PC-9 (cell line): Measurements from ENCODE around the gene POTEE. TPM values are rescaled to one million over a fixed set of nuclear protein-coding genes. Genes with fewer than 3 reads are reported as not detected.
"Not testable (repeated sequence)": the region's sequence is repeated elsewhere in the genome, so short reads cannot be mapped to it uniquely, and the experiment has no call there.

Experiments used
- Bru-seq: library from RNA; stranded (reverse); fragments of 400-500 nt; gene quantifications from one replicate; lab custom pipeline; 2021; lab: Mats Ljungman, UMichigan
- BruChase-seq, 2 experiments: library from RNA; stranded (reverse); fragments of 400-500 nt; gene quantifications; one replicate each; lab custom pipeline; 2021; lab: Mats Ljungman, UMichigan
- BruUV-seq: library from RNA; stranded (reverse); fragments of 400-500 nt; replicated peaks from 2 replicates; lab custom pipeline; 2021; lab: Mats Ljungman, UMichigan
- CTCF ChIA-PET: fragments of 300-600 bp; sonication (Branson Sonifier 250); formaldehyde crosslinking; loops from one replicate; lab custom pipeline; 2022; ENCODE audit warnings: antibody characterized with exemption; lab: Charles Lee
- POLR2A ChIA-PET: fragments of 300-600 bp; sonication (Branson Sonifier 250); formaldehyde crosslinking; loops from one replicate; lab custom pipeline; 2022; ENCODE audit warnings: antibody characterized with exemption; ENCODE audit not compliant: unreplicated experiment; lab: Charles Lee
- DNase-seq, 2 experiments: peaks; one replicate each; pipeline versions ENCODE4 v3.0.0 to v3.0.0-alpha.2; 2015 to 2022; ENCODE audit warnings: mixed read lengths in 1 of 2
- H2AFZ ChIP-seq: fragments of 200-600 bp; sonication (generic); 2 replicates; pipeline ENCODE4 v1.8.1; 2017; ENCODE audit warnings: antibody characterized with exemption
- H3F3A ChIP-seq: fragments of 200-600 bp; sonication (generic); 2 replicates; pipeline ENCODE4 v1.8.1; 2017; ENCODE audit warnings: antibody characterized with exemption, mild to moderate bottlenecking, low read depth; ENCODE audit not compliant: insufficient read depth
- H3K27ac ChIP-seq: fragments of 200-600 bp; sonication (generic); 2 replicates; pipeline ENCODE4 v1.6.1; 2016; ENCODE audit warnings: mixed run types
- H3K27me3 ChIP-seq: fragments of 200-600 bp; sonication (generic); 2 replicates; pipeline ENCODE4 v1.6.1; 2016; ENCODE audit warnings: low read depth, mixed run types; ENCODE audit not compliant: insufficient read depth
- H3K36me3 ChIP-seq: fragments of 200-600 bp; sonication (generic); 2 replicates; pipeline ENCODE4 v1.6.1; 2016; ENCODE audit warnings: low read depth, mixed run types
- H3K4me1 ChIP-seq: fragments of 200-600 bp; sonication (generic); replicated peaks from 2 replicates; pipeline ENCODE4 v1.6.1; 2016; ENCODE audit warnings: mixed run types; ENCODE audit not compliant: insufficient read depth
- H3K4me2 ChIP-seq: fragments of 200-600 bp; sonication (generic); 2 replicates; pipeline ENCODE4 v1.6.1; 2017; ENCODE audit warnings: mixed run types
- H3K4me3 ChIP-seq: fragments of 200-600 bp; sonication (generic); 2 replicates; pipeline ENCODE4 v1.6.1; 2016; ENCODE audit warnings: mixed run types
- H3K79me2 ChIP-seq: fragments of 200-600 bp; sonication (generic); 2 replicates; pipeline ENCODE4 v1.6.1; 2017; ENCODE audit warnings: low read depth, mixed run types
- H3K9me2 ChIP-seq: fragments of 200-600 bp; sonication (generic); 2 replicates; pipeline ENCODE4 v1.8.1; 2017; ENCODE audit warnings: mild to moderate bottlenecking; ENCODE audit not compliant: insufficient read depth
- H3K9me3 ChIP-seq: fragments of 200-600 bp; sonication (generic); 2 replicates; pipeline ENCODE4 v1.8.1; 2016; ENCODE audit warnings: low read depth; ENCODE audit not compliant: insufficient read depth
- H4K20me1 ChIP-seq: fragments of 200-600 bp; sonication (generic); 2 replicates; pipeline ENCODE4 v1.8.1; 2017; ENCODE audit not compliant: insufficient read depth
- CTCF ChIP-seq: fragments of 200-600 bp; sonication (generic); conservative IDR thresholded peaks from 2 replicates; pipeline ENCODE4 v1.6.1; 2017; ENCODE audit warnings: mixed run types, antibody characterized with exemption, mild to moderate bottlenecking, moderate library complexity
- EZH2 ChIP-seq: fragments of 200-600 bp; sonication (generic); IDR thresholded peaks from 2 replicates; pipeline ENCODE4 v1.8.0; 2017; ENCODE audit warnings: antibody characterized with exemption, low read depth
- intact Hi-C: fragments of 100-400 bp; cut with micrococcal nuclease; formaldehyde crosslinking; loops from one replicate; pipeline ENCODE4 v1.10.0; 2022; ENCODE audit not compliant: unreplicated experiment
- long read RNA-seq: library from polyadenylated mRNA; stranded (forward); transcript quantifications from one replicate; pipeline ENCODE4 v2.0.0, GENCODE V29; 2022
- total RNA-seq: library from RNA; stranded (reverse); gene quantifications from 2 replicates; pipeline ENCODE4 v1.2.3, GENCODE V29; 2021

The POTEE gene
- total RNA-seq (0.20 TPM in 1 of 2 replicates, not detected in the other), Bru-seq, nascent RNA (not detected), BruChase-seq, experiment 1, labeled RNA remaining after a 2-hour chase (not detected), BruChase-seq, experiment 2, labeled RNA remaining after a 6-hour chase (not detected)
- long read RNA-seq, result 0 reads

DNA sequence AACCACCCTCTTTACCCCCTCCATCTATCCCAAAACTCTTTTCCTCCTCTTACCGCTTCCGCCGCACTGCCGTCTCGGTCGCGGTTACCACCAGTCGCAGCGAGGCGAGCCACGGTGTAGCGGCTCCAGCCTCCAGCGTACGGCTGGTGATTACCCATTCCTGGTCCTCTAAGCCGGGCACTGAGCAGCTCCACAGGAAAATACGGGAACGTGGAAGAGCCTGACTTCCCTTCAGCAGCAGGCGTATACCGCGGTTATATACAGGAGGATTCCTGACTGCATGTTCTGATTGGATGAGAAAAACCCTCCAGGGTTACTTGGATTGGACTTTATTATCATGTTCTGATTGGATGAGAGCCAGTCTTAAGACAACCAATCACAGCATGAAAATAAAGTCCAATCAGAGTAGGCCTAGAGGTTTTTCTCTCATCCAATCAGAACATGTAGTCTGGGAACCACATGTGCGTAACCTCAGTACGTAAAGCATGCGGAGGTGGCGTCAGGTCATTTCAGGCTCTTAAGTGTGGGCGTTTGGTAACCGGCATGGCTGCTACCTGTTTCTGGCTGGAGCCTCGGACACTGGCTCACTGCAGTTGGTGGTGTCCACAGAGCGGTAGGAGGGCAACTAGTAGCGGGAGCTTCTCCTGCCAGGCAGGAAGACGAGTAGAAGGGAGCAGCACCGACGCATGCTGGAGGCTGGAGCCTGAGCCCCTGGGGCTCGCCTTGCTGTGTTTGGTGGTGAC, at the start of gene POTEE:
Gene POTEE (plus strand): TSS at position 507 of the 743 bp plus-strand sequence. CDS start 8,867 bp downstream, outside the sequence.
- H3K27me3 ChIP-seq, result peaks cover 13% of the 10 kb centered on the region; the same call in 1 of the 2 replicates
- H3K36me3 ChIP-seq, POLR2A ChIA-PET, H3K79me2 ChIP-seq, H4K20me1 ChIP-seq, H3K27ac ChIP-seq, intact Hi-C loops, CTCF ChIA-PET, H3K4me2 ChIP-seq, H3K4me3 ChIP-seq, BruUV-seq, H3F3A ChIP-seq, DNase-seq, H3K4me1 ChIP-seq, H3K9me3 ChIP-seq, H2AFZ ChIP-seq, H3K9me2 ChIP-seq: not testable (repeated sequence)

DNA sequence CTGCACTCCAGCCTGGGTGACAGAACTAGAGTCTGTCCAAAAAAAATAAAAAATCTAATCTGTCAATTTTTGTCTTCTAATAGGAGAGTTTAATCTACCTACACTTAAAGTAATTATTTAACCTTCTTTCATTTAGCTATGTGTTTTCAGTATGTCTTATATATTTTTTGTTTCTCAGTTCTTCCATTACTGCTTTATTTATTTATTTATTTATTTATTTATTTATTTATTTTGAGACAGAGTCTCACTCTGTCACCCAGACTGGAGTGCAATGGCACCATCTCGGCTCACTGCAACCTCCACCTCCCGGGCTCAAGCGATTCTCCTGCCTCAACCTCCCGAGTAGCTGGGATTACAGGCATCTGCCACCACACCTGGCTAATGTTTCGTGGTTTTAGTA, 43.8 kb upstream of the POTEE start:
- POLR2A ChIA-PET, H4K20me1 ChIP-seq, H3K4me1 ChIP-seq, BruUV-seq, DNase-seq, H3K4me3 ChIP-seq, H3K36me3 ChIP-seq, H3K9me2 ChIP-seq, H3F3A ChIP-seq, CTCF ChIA-PET, H3K9me3 ChIP-seq, H3K79me2 ChIP-seq, H3K27ac ChIP-seq, H2AFZ ChIP-seq, intact Hi-C loops, H3K4me2 ChIP-seq: not testable (repeated sequence)
- H3K27me3 ChIP-seq, result peaks cover 73% of the 10 kb centered on the region

DNA sequence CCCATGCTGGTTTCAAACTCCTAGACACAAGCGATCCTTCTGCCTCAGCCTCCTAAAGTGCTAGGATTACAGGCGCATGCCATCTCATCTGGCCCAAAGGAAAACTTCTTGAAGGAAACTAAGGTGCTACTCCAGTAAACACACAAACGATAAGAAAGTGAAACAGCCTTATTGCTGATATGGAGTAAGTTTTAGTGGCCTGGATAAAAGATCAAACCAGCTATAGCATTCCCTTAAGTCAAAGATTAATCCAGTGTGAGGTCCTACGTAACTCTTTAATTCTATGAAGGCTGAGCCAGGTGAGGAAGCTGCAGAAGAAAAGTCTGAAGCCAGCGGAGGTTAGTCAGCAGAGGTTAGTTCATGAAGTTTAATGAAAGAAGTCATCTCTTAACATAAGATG, 40.8 kb upstream of the POTEE start:
- Histone ChIP-seq H2AFZ (no peak overlapping the region), H3K4me1 (no peaks in the 10 kb centered on the region), H3K9me3 (0 out of 2 replicates have a peak, but pooled peaks cover 3% of the 10 kb centered on the region), H3K27me3 (peaks cover 76% of the 10 kb centered on the region), H3K79me2 (no peaks in the 10 kb centered on the region), H4K20me1 (no peaks in the 10 kb centered on the region), H3F3A (no peaks in the 10 kb centered on the region), H3K36me3 (no peaks in the 10 kb centered on the region), H3K27ac (no peak overlapping the region), H3K9me2 (no peaks in the 10 kb centered on the region), H3K4me2 (no peak overlapping the region), H3K4me3 (no peak overlapping the region)
- ChIA-PET POLR2A (no interaction called here), CTCF (interaction anchor here (0.6 kb wide), 1 partner anchor 385 kb away, joined by 3 read pairs; no protein-coding TSS in a partner anchor)
- intact Hi-C loops, result no loop called here
- no peak for TF ChIP-seq CTCF
- no peak for TF ChIP-seq EZH2
- no peak for DNase-seq
- no TSS peak for BruUV-seq

GRCh38 chr2:131178050-131178449, 31.3 kb upstream of the POTEE start:
- H3K9me3 ChIP-seq, H3K36me3 ChIP-seq, H3K9me2 ChIP-seq, H3K27ac ChIP-seq, H2AFZ ChIP-seq, H3F3A ChIP-seq, DNase-seq, H3K79me2 ChIP-seq, intact Hi-C loops, POLR2A ChIA-PET, H3K4me3 ChIP-seq, BruUV-seq, CTCF ChIA-PET, H3K4me2 ChIP-seq, H4K20me1 ChIP-seq, H3K4me1 ChIP-seq: not testable (repeated sequence)
- peaks cover 70% of the 10 kb centered on the region for H3K27me3 ChIP-seq

DNA sequence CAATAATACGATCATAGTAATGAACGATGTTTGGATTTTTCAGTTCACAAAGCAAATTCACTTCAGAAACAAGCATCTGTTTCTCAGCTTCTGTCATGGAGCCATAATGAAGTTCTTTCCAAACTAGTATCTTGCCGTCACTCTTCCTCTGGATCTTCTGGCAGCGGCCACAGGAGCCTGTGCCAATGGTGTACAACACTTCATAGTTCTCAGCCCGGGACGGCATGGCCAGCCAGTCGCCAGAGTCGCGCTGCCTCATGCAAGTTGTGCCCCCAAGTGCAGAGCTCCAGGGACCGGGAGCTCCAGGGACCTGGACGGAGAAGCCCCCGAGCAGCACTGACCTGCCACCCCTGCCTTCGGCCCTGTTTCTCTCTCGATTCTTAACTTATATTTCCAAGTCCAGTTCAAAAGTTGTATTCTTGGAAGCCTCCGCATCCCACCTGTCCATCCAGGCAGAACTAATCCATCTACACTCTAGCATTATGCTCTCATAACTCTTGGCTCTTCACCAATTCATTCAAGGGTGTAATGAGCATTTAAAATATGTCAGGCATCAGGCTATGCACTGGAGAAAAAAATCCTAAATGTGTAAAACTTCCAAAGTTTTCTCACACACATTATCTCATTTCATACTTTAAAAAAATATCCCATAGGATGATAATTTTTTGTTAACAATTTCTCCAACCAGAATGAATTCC, 30.5 kb upstream of the POTEE start:
- BruUV-seq, result not testable (repeated sequence)
- peaks cover 67% of the 10 kb centered on the region for H3K27me3 ChIP-seq

DNA sequence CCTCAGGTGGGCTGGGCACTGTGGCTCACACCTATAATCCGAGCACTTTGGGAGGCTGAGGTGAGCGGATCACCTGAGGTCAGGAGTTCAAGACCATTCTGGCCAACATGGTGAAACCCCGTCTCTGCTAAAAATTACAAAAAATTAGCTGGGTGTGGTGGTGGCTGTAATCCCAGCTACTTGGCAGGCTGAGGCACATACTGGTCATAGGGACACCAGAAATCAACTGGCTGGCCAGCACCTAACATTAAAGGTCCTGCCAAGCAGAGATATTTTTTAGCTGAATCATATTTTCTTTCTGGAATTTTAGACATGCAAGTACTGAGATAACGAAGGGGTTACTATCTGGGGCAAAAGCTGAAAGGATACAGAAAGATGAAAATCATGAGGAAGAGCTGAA, 27.9 kb upstream of the POTEE start:
- POLR2A ChIA-PET, BruUV-seq: not testable (repeated sequence)

More for the DNA sequence above, 30.5 kb upstream of the POTEE start:
- H3K9me3 ChIP-seq, H3K9me2 ChIP-seq, H3K4me2 ChIP-seq, H3K36me3 ChIP-seq, H3K4me1 ChIP-seq, H3K4me3 ChIP-seq, CTCF ChIA-PET, H3K27ac ChIP-seq, H2AFZ ChIP-seq, intact Hi-C loops, H3F3A ChIP-seq, H4K20me1 ChIP-seq, DNase-seq, POLR2A ChIA-PET, H3K79me2 ChIP-seq: not testable (repeated sequence)

More for the DNA sequence above, 27.9 kb upstream of the POTEE start:
- H2AFZ ChIP-seq, H3K4me2 ChIP-seq, H3K36me3 ChIP-seq, H3K4me3 ChIP-seq, H4K20me1 ChIP-seq, DNase-seq, H3F3A ChIP-seq, CTCF ChIA-PET, H3K4me1 ChIP-seq, H3K79me2 ChIP-seq, H3K9me2 ChIP-seq, H3K9me3 ChIP-seq, H3K27ac ChIP-seq, intact Hi-C loops: not testable (repeated sequence)
- peaks cover 41% of the 10 kb centered on the region for H3K27me3 ChIP-seq
